ENCODE results near the gene CXCR5.
A peak's percentile ranks its signal among the peaks of the same experiment; 100 is the strongest.

DNA sequence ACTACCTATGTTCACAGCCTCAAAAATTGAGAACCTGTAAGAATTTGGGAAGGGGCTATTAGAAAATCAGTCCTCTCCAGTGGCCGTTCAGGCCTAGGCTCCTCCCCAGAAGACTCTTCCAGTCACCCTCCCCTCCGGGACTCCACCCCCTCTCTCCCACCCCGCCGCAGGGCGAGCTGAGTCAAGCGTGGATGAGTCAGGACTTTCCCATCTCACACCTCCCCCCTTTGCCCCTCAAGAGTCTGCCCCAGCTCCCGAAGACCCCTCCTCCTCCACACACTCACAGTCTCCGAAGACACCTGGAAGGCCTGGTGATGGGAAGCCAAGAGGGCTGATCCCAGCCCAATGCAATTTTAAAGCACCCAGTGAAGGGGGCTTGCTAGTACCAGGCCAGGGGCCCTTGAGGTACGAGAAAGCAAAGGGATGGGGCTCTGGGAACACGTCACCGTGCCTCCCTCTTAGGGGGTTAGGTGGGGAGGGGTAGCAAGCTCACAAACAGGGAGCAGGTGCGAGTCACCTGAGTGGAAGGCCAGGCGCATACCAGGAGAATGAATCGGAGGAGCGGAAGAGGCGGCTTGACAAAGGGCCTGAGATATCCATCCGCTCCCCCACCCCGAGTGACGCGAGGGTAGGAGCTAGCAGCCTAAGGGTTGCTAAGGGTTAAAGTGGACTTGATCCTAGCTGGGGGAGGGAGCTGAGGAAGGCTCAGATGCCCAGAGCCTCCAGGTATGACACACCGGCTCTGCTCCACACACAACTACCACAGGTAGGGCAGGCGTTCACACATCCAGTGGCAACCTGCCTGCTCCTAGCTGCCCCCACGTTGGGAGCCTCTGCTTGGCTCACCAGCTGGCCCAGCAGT lies 28.4 kb downstream of the CXCR5 start:
- TF ChIP-seq, protein P1, sequence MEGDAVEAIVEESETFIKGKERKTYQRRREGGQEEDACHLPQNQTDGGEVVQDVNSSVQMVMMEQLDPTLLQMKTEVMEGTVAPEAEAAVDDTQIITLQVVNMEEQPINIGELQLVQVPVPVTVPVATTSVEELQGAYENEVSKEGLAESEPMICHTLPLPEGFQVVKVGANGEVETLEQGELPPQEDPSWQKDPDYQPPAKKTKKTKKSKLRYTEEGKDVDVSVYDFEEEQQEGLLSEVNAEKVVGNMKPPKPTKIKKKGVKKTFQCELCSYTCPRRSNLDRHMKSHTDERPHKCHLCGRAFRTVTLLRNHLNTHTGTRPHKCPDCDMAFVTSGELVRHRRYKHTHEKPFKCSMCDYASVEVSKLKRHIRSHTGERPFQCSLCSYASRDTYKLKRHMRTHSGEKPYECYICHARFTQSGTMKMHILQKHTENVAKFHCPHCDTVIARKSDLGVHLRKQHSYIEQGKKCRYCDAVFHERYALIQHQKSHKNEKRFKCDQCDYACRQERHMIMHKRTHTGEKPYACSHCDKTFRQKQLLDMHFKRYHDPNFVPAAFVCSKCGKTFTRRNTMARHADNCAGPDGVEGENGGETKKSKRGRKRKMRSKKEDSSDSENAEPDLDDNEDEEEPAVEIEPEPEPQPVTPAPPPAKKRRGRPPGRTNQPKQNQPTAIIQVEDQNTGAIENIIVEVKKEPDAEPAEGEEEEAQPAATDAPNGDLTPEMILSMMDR (IDR thresholded peaks at IDR 0.05): no peak
- peak; percentile 71 to 88 for TF ChIP-seq POLR2A (IDR thresholded peaks at IDR 0.05)

Data from Peyer's patch (tissue), 4 donors.